ENCODE data around the gene ARL2. TPM values are rescaled to one million over a fixed set of nuclear protein-coding genes. Genes with fewer than 3 reads are reported as not detected.
"Not testable (repeated sequence)": the region's sequence is repeated elsewhere in the genome, so short reads cannot be mapped to it uniquely, and the experiment has no call there.

Gene ARL2
- total RNA-seq, 1 donor from 2014 or later = 74.1 TPM

DNA sequence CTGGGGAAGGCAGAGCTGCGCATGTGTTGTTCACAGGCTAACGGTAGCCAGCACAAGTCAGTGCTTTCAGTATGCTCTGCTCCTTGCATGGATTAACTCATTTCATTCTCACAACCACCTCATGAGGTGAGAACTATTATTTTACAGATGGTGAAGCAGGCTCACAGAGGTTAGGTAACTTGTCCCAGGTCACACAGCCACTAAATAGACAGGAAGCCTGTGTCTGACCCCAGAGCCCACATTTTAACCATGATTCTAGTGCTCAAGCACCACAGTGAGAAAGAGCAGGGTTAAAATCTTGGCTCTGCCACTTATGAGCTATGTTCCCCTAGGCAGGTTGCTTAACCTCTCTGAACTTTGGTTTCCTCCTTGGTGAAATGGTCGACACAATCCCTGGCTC lies 7.0 kb downstream of the ARL2 start:
- ATAC-seq (no peak), DNase-seq (no peak)
- H3K4me3 ChIP-seq = no peak overlapping the region
- no peaks in the 10 kb centered on the region for H3K4me1 ChIP-seq
- no peaks in the 10 kb centered on the region for H3K9me3 ChIP-seq
- intact Hi-C loops (cut with DNase I) = no loop called here
- no peak overlapping the region for H3K27ac ChIP-seq
- peaks cover 43% of the 10 kb centered on the region for H3K36me3 ChIP-seq
- H3K27me3 ChIP-seq (ENCODE audit: low read depth) = no peaks in the 10 kb centered on the region
- TF ChIP-seq, protein P1, sequence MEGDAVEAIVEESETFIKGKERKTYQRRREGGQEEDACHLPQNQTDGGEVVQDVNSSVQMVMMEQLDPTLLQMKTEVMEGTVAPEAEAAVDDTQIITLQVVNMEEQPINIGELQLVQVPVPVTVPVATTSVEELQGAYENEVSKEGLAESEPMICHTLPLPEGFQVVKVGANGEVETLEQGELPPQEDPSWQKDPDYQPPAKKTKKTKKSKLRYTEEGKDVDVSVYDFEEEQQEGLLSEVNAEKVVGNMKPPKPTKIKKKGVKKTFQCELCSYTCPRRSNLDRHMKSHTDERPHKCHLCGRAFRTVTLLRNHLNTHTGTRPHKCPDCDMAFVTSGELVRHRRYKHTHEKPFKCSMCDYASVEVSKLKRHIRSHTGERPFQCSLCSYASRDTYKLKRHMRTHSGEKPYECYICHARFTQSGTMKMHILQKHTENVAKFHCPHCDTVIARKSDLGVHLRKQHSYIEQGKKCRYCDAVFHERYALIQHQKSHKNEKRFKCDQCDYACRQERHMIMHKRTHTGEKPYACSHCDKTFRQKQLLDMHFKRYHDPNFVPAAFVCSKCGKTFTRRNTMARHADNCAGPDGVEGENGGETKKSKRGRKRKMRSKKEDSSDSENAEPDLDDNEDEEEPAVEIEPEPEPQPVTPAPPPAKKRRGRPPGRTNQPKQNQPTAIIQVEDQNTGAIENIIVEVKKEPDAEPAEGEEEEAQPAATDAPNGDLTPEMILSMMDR (IDR thresholded peaks at IDR 0.05) = no peak

DNA sequence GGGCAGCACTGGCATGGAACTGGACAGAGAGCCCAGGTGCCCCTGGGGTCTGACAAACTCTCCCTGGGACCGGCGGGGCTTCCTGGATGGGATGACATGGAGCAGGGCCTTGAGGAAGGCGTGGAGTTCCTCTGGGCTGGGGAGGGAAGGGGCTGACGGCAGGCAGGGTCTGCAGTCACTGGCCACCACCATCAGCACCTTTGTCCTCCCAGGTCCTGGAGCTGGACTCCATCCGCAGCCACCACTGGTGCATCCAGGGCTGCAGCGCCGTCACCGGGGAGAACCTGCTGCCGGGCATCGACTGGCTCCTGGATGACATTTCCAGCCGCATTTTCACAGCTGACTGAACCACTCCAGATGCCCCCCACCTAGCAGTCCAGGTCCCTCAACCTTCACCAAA lies 7.5 kb downstream of the ARL2 start:
- no peaks in the 10 kb centered on the region for H3K27me3 ChIP-seq (ENCODE audit: low read depth)
- no peak for DNase-seq
- no peak overlapping the region for H3K27ac ChIP-seq
- no peaks in the 10 kb centered on the region for H3K9me3 ChIP-seq
- H3K4me1 ChIP-seq = no peaks in the 10 kb centered on the region
- no peak for ATAC-seq
- no peak overlapping the region for H3K4me3 ChIP-seq
- TF ChIP-seq, protein P1 (IDR thresholded peaks at IDR 0.05) = no peak
- H3K36me3 ChIP-seq = peaks cover 43% of the 10 kb centered on the region
- intact Hi-C loops (cut with DNase I) = no loop called here

DNA sequence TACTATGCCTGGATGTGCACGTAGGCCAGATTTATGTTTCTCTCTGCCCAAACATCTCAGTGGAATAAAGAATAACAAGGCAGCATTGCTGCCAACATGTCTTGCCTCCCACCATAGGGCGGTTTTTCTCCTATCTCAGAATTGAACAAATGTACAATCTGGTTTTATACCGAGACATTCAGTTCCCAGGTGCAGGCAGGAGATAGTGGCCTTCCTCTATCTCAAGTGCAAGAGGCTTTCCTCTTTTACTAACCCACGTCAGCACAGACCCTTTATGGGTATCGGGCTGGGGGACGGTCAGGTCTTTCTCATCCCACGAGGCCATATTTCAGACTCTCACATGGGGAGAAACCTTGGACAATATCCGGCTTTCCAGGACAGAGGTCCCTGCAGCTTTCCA lies 9.5 kb downstream of the ARL2 start:
- ATAC-seq, H3K27ac ChIP-seq: not testable (repeated sequence)

DNA sequence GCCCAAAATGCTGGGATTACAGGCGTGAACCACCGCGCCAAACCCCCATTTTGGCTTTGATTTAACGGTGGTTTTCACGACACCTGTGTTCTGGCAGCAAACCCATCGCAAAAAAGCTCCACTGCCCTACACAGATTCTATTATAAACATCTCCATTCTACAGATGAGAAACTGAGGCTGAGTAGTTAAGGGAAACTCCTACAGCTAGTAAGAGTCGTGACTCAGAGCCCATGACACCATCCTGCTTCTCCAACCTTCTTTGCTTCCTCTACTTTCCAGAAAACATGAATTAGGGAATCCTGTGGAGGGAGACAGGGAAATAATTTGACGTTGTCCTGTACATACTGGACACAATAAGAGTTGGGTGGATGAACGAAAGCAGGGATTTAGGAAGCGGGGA lies 12.8 kb downstream of the ARL2 start:
- peak overlapping the region; percentile 83 for H3K27ac ChIP-seq
- no peaks in the 10 kb centered on the region for H3K9me3 ChIP-seq
- intact Hi-C loops (cut with DNase I) = no loop called here
- DNase-seq = no peak
- no peak for ATAC-seq
- H3K4me1 ChIP-seq = peaks cover 21% of the 10 kb centered on the region
- H3K27me3 ChIP-seq (ENCODE audit: low read depth) = no peaks in the 10 kb centered on the region
- TF ChIP-seq, protein P1 (IDR thresholded peaks at IDR 0.05) = no peak
- H3K36me3 ChIP-seq = peaks cover 12% of the 10 kb centered on the region
- peak overlapping the region; percentile 63 for H3K4me3 ChIP-seq

More for the DNA sequence above, 9.5 kb downstream of the ARL2 start:
- H3K27me3 ChIP-seq (ENCODE audit: low read depth); H3K4me3 ChIP-seq; DNase-seq; H3K9me3 ChIP-seq; intact Hi-C loops (cut with DNase I): not testable (repeated sequence)
- peaks cover 14% of the 10 kb centered on the region for H3K4me1 ChIP-seq
- peaks cover 36% of the 10 kb centered on the region for H3K36me3 ChIP-seq

DNA sequence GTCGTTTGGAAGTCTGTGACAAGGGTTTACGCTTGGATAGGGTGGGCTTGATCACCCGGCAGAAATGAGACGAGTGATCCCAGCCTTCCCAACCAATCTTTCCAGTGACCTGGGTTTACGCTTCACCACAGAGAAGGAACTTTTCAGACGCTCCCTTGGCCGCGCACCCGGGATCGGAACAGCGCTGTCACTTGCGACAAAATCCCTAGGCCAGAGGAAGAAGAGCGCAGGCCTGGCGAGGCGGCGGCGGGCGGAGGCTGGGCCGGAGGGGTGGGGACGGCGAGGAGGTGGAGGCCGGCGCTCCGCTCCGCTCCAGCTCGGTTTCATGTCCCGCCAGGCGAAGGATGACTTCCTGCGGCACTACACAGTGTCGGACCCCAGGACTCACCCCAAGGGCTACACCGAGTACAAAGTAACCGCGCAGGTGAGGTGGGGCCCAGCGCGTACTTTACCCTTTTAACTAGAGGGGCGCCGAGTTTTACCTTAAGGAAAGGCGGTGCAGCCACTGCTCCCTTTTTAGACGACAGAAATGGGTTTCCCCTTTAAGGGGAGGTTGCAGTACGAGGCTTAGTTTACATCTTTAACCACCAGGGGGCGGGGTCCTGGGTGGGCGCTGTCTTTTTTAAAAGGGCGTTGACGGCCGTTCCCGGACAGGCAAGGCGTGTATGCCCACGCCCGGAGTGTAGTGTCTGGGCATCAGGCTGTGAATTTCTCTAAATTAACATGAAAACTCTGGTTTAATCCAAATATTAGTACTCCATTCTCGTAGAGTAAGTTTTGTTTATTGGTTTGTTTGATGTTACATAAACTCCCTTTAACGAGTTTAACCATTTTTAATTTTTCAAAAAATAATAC lies 13.5 kb downstream of the ARL2 start, which contains the start of gene SNX15:
Gene SNX15 (plus strand): TSS at position 227 of the 855 bp plus-strand sequence. CDS start 99 bp downstream, at position 326.
- peaks cover 21% of the 10 kb centered on the region for H3K4me1 ChIP-seq
- no peaks in the 10 kb centered on the region for H3K27me3 ChIP-seq (ENCODE audit: low read depth)
- no peaks in the 10 kb centered on the region for H3K9me3 ChIP-seq
- H3K36me3 ChIP-seq = peaks cover 15% of the 10 kb centered on the region
- TF ChIP-seq, protein P1 (IDR thresholded peaks at IDR 0.05) = peak; percentile 81
- DNase-seq = peak; percentile 93
- peak; percentile 98 to 99 for ATAC-seq
- peak within 1 kb of the TSS; percentile 83 for H3K27ac ChIP-seq
- peak within 1 kb of the TSS; percentile 63 for H3K4me3 ChIP-seq
- intact Hi-C loops (cut with DNase I) = no loop called here

DNA sequence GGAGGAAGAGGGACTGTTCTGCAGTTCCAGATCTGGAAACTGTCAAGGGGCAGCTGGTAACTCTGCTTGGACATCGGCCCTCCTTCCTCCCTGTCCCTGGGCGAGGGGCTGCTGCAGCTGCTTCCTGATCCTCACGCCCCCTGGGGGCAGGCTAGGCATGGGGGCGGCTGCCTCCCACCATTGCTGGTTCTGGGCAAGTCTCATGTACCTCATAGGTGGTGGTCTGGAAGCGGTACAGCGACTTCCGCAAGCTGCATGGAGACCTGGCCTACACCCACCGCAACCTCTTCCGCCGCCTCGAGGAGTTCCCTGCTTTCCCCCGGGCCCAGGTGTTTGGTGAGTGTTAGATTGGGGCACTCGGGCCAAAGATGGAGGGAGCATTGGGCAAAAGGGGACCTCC lies 18.3 kb downstream of the ARL2 start:
- Histone ChIP-seq H3K27me3 (ENCODE audit: low read depth) (no peaks in the 10 kb centered on the region), H3K4me3 (no peak overlapping the region), H3K27ac (no peak overlapping the region), H3K9me3 (no peaks in the 10 kb centered on the region), H3K4me1 (peaks cover 15% of the 10 kb centered on the region), H3K36me3 (peaks cover 62% of the 10 kb centered on the region)
- DNase-seq = no peak
- intact Hi-C loops (cut with DNase I) = no loop called here
- TF ChIP-seq, protein P1 (IDR thresholded peaks at IDR 0.05) = no peak
- no peak for ATAC-seq

Measured in lower lobe of right lung (tissue), 2 donors.